K562 (cell line): ENCODE measurements around the gene ZFYVE28. TPM values are rescaled to one million over a fixed set of nuclear protein-coding genes. Genes with fewer than 3 reads are reported as not detected.

ENCODE experiments used
- ATAC-seq: fragments of 200-7000 bp; cut with Tn5 transposase; 3 replicates; pipeline ENCODE4 v1.9.1; 2020; ENCODE audit warnings: moderate library complexity
- BruUV-seq: library from RNA; stranded (reverse); fragments of 400-500 nt; replicated peaks from 2 replicates; lab custom pipeline; 2021; lab: Mats Ljungman, UMichigan
- CTCF ChIA-PET: fragments of 300-600 bp; formaldehyde crosslinking; extraction: SDS; loops from one replicate; lab custom pipeline; 2021; ENCODE audit warnings: low intra/inter-chr PET ratio; lab: Yijun Ruan, JAX
- POLR2A ChIA-PET: fragments of 300-600, 350-650 bp; sonication (Branson Sonifier 250); formaldehyde crosslinking; extraction: SDS; loops from one replicate; lab custom pipeline; 2021; ENCODE audit warnings: antibody characterized with exemption, inconsistent platforms; lab: Yijun Ruan, JAX
- DNase-seq, 4 experiments: peaks; one replicate each; pipeline versions ENCODE4 v3.0.0 to v3.0.0-alpha.2; 2011 to 2018; ENCODE audit warnings: low spot score in 3 of 4, mixed read lengths in 3 of 4; ENCODE audit errors: extremely low read depth in 1 of 4
- FAIRE-seq: peaks from 2 replicates; lab custom pipeline; 2011; peaks lifted over from hg19 to GRCh38; lab: Jason Lieb, UNC
- H2AFZ ChIP-seq: 2 replicates; pipeline ENCODE4 v1.6.0; 2011; ENCODE audit warnings: low read depth, low read length, control low read depth, inconsistent platforms
- H3K27ac ChIP-seq: fragments of 200-600 bp; 3 replicates; pipeline ENCODE4 v1.8.0; 2011; ENCODE audit warnings: low read depth, mild to moderate bottlenecking, control low read depth, inconsistent platforms, low read length, moderate library complexity, mixed read lengths; ENCODE audit errors: extremely low read depth
- H3K27me3 ChIP-seq, 2 experiments: fragments of 300-600 bp in 1 of 2; 2 replicates in 1 of 2; 3 replicates in 1 of 2; pipeline versions ENCODE4 v1.6.0 to v1.8.0; 2011; ENCODE audit warnings: inconsistent platforms in 2 of 2, low read length in 2 of 2, mild to moderate bottlenecking in 1 of 2, mixed read lengths in 1 of 2, moderate library complexity in 1 of 2; ENCODE audit not compliant: control insufficient read depth in 2 of 2, insufficient read depth in 2 of 2
- H3K36me3 ChIP-seq: fragments of 300-600 bp; 3 replicates; pipeline ENCODE4 v1.8.0; 2011; ENCODE audit warnings: mild to moderate bottlenecking, low read length, inconsistent platforms; ENCODE audit not compliant: control insufficient read depth, insufficient read depth
- H3K4me1 ChIP-seq, 2 experiments: fragments of 200-600 bp in 1 of 2; replicated peaks in 1 of 2; 2 replicates in 1 of 2; 3 replicates in 1 of 2; pipeline versions ENCODE4 v1.5.1 to v1.8.0; 2011; ENCODE audit warnings: inconsistent platforms in 2 of 2, low read length in 2 of 2, mild to moderate bottlenecking in 1 of 2, mixed read lengths in 1 of 2, moderate library complexity in 1 of 2; ENCODE audit not compliant: control insufficient read depth in 2 of 2, insufficient read depth in 2 of 2
- H3K4me2 ChIP-seq: 2 replicates; pipeline ENCODE4 v1.6.1; 2011; ENCODE audit warnings: low read length, control low read depth, inconsistent platforms, mixed read lengths; ENCODE audit not compliant: insufficient read depth
- H3K4me3 ChIP-seq: fragments of 200-600 bp; sonication (generic), shearing (Covaris generic); 2 replicates; pipeline ENCODE4 v1.5.1; 2016; ENCODE audit warnings: control low read depth, inconsistent platforms
- H3K79me2 ChIP-seq: fragments of 200-600 bp; 3 replicates; pipeline ENCODE4 v1.8.0; 2011; ENCODE audit warnings: low read length, inconsistent platforms; ENCODE audit not compliant: control insufficient read depth, insufficient read depth
- H3K9ac ChIP-seq, 2 experiments: 2 replicates each; pipeline versions ENCODE4 v1.6.0 to v1.6.1; 2011; ENCODE audit warnings: low read depth in 2 of 2, low read length in 2 of 2, control low read depth in 1 of 2, inconsistent platforms in 1 of 2, mild to moderate bottlenecking in 1 of 2, mixed read lengths in 1 of 2; ENCODE audit not compliant: insufficient read depth in 1 of 2
- H3K9me1 ChIP-seq: one replicate; pipeline ENCODE4 v1.6.0; 2011; ENCODE audit warnings: inconsistent platforms, mild to moderate bottlenecking, low read length, moderate library complexity; ENCODE audit not compliant: control insufficient read depth, insufficient read depth
- H3K9me3 ChIP-seq: replicated peaks from 2 replicates; pipeline ENCODE4 v1.5.1; 2011; ENCODE audit warnings: low read depth, low read length, inconsistent platforms; ENCODE audit not compliant: control insufficient read depth, insufficient read depth
- H4K20me1 ChIP-seq: replicated peaks from 2 replicates; pipeline ENCODE4 v1.6.1; 2011; ENCODE audit warnings: low read length, inconsistent platforms, mixed read lengths; ENCODE audit not compliant: control insufficient read depth, insufficient read depth
- GABPB2 ChIP-seq: fragments of 250-450 bp; sonication (Bioruptor Pico); conservative IDR thresholded peaks from 2 replicates; pipeline ENCODE4 v1.5.1; 2021; ENCODE audit warnings: mild to moderate bottlenecking
- KDM4B ChIP-seq, 2 experiments: fragments of 450-650 bp in 1 of 2; sonication (generic) in 1 of 2; IDR thresholded peaks; 2 replicates each; pipeline ENCODE4 v1.6.1; 2016 to 2017; ENCODE audit warnings: borderline replicate concordance in 2 of 2, antibody characterized with exemption in 1 of 2, low read depth in 1 of 2, mild to moderate bottlenecking in 1 of 2
- MEIS2 ChIP-seq: fragments of 450-650 bp; IDR thresholded peaks from 2 replicates; pipeline ENCODE4 v1.6.1; 2014; ENCODE audit warnings: mild to moderate bottlenecking; ENCODE audit not compliant: partially characterized antibody
- MTA1 ChIP-seq: fragments of 450-650 bp; IDR thresholded peaks from 2 replicates; pipeline ENCODE4 v1.6.1; 2017; ENCODE audit warnings: borderline replicate concordance
- PBX2 ChIP-seq, 2 experiments: IDR thresholded peaks in 1 of 2; conservative IDR thresholded peaks in 1 of 2; 2 replicates each; pipeline ENCODE4 v1.6.1; 2016; ENCODE audit warnings: low read depth in 2 of 2, mild to moderate bottlenecking in 1 of 2, missing compliant biosample characterization in 1 of 2, missing genetic modification characterization in 1 of 2, moderate library complexity in 1 of 2
- PYGO2 ChIP-seq: fragments of 450-650 bp; IDR thresholded peaks from 2 replicates; pipeline ENCODE4 v1.6.1; 2016; ENCODE audit warnings: mild to moderate bottlenecking, missing genetic modification characterization, moderate library complexity, missing compliant biosample characterization
- SNAPC5 ChIP-seq: fragments of 250-450 bp; sonication (Bioruptor Pico); IDR thresholded peaks from 2 replicates; pipeline ENCODE4 v1.8.0; 2021; ENCODE audit warnings: moderate library complexity, mild to moderate bottlenecking, inconsistent platforms
- SPI1 ChIP-seq: IDR thresholded peaks from 2 replicates; pipeline ENCODE4 v1.6.1; 2011; ENCODE audit warnings: low read depth, low read length, control low read depth, borderline replicate concordance
- TSHZ1 ChIP-seq: fragments of 250-450 bp; sonication (Bioruptor Pico); IDR thresholded peaks from 2 replicates; pipeline ENCODE4 v1.4.0; 2020; ENCODE audit warnings: mild to moderate bottlenecking, moderate library complexity
- ZNF384 ChIP-seq: IDR thresholded peaks from 2 replicates; pipeline ENCODE4 v1.6.1; 2012; ENCODE audit warnings: low read depth, low read length, improper control_type of control experiment
- WGBS: fragments of 100-300 bp; shearing (Covaris generic); methylation state at CpG from one replicate; pipeline ENCODE4 v1.1.6; 2016; ENCODE audit warnings: low coverage, mixed read lengths; ENCODE audit not compliant: insufficient coverage; ENCODE audit errors: missing lambda C conversion rate; 5-methylcytosine and 5-hydroxymethylcytosine counted together
- in situ Hi-C: fragments of 300-500 bp; cut with MboI; formaldehyde crosslinking; loops from 4 replicates; pipeline ENCODE4 v1.15.0; 2018; ENCODE audit warnings: inconsistent platforms, mixed read lengths
- intact Hi-C: fragments of 100-400 bp; cut with micrococcal nuclease; formaldehyde crosslinking; loops from 2 replicates; pipeline ENCODE4 v1.14.2; 2022
- polyA plus RNA-seq, 8 experiments: library from polyadenylated mRNA; depleted of rRNA in 4 of 8; stranded (reverse) in 5 of 8; unstranded in 3 of 8; fragments of >200 nt; fragmentation: Nextera tagmentation in 2 of 8; fragmentation: Illumina TruSeq in 1 of 8; extraction: Ambion mirVana in 2 of 8; extraction: Trizol in 1 of 8; gene quantifications; 2 replicates each; pipeline versions ENCODE4 v1.2.1 to v1.2.3, GENCODE V29; 2011 to 2014; ENCODE audit warnings: inconsistent platforms in 1 of 8, missing spikeins in 1 of 8
- total RNA-seq, 7 experiments: library from RNA; depleted of rRNA in 6 of 7; stranded (reverse); fragments of >200 nt in 6 of 7; fragmentation: Illumina TruSeq in 2 of 7; extraction: Trizol in 2 of 7; gene quantifications; 2 replicates each; pipeline versions ENCODE4 v1.2.1 to v1.2.3, GENCODE V29; 2011 to 2021; ENCODE audit warnings: low replicate concordance in 1 of 7
- TF ChIP-seq, protein P1 (sequence below): fragments of 450-650 bp; IDR thresholded peaks from 2 replicates; pipeline ENCODE4 v1.6.1; 2016

The ZFYVE28 gene
- total and polyA plus RNA-seq, 9 of the 15 experiments (the other 6 are each of a cell fraction or from before 2014, with no cell fraction given) = 1.3 to 24.8 (median 8.9) TPM

DNA sequence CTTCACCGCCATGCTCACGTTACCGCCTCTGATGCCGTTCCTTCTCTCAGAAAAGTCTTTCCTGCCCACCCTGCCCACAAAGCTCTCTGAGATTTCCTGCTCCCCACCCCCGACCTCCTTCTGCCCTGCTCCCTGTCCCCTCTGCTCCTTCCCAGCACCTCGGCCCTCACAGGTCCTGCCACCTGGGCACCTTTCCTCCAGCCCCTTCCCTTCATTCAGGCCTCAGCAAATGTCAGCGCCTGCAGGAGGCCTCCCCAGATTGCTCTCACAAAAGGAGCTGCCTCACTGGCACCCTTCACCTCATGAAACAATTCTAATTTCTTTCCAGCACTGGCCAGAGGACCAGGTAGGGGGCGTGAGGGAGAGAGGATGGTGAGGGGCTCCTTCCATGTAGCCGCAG lies 122.9 kb downstream of the ZFYVE28 start (continued):
- TF ChIP-seq KDM4B (IDR thresholded peaks at IDR 0.05; ENCODE audit: borderline replicate concordance in 2 of 2, low read depth in 1 of 2) = no peak
- TF ChIP-seq TSHZ1 (CRISPR knock-in tag) = no peak
- TF ChIP-seq SPI1 = no peak
- TF ChIP-seq PYGO2 (tag) = no peak
- no peak for TF ChIP-seq MTA1

DNA sequence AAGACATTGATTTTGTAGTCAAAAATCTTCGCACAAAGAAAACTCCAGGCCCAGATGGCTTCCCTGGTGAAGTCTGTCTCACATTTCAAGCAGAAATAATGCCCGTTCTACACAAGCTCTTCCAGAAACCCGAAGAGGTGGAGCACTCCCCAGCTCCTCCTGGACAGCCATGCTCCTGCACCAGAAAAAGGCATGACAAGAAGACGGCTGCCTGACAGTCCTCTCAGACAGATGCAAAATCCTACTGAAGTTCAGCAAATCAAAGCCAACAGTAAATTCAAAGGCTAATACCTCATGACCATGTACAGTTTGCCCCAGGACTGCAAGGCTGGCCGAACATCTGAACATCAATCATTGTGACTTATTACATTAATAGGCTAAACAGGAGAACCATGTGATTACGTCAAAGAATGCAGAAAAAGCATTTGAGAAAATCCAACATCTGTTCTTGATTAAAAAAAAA lies 125.8 kb downstream of the ZFYVE28 start:
- in situ Hi-C loops = no loop called here
- no peak overlapping the region for H3K4me3 ChIP-seq
- intact Hi-C loops = no loop called here
- no TSS peak for BruUV-seq
- H3K4me1 ChIP-seq = peaks cover 0 to 54% of the 10 kb centered on the region in 2 experiments; a peak in 3 of 5 replicates
- no peak overlapping the region for H3K4me2 ChIP-seq
- H3K36me3 ChIP-seq = peaks cover 4% of the 10 kb centered on the region; the same call in 1 of the 3 replicates
- ChIA-PET CTCF (no interaction called here), POLR2A (no interaction called here)
- H4K20me1 ChIP-seq = no peaks in the 10 kb centered on the region
- FAIRE-seq (no peak), DNase-seq (no peak), ATAC-seq (no peak)
- no peak overlapping the region for H2AFZ ChIP-seq
- H3K9ac ChIP-seq = no peak overlapping the region
- no peaks in the 10 kb centered on the region for H3K9me3 ChIP-seq
- H3K27me3 ChIP-seq = no peaks in the 10 kb centered on the region
- no peaks in the 10 kb centered on the region for H3K79me2 ChIP-seq
- no peak overlapping the region for H3K27ac ChIP-seq
- TF ChIP-seq, protein P1, sequence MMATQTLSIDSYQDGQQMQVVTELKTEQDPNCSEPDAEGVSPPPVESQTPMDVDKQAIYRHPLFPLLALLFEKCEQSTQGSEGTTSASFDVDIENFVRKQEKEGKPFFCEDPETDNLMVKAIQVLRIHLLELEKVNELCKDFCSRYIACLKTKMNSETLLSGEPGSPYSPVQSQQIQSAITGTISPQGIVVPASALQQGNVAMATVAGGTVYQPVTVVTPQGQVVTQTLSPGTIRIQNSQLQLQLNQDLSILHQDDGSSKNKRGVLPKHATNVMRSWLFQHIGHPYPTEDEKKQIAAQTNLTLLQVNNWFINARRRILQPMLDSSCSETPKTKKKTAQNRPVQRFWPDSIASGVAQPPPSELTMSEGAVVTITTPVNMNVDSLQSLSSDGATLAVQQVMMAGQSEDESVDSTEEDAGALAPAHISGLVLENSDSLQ = peak; percentile 28; the same call in 1 of the 2 replicates
- TF ChIP-seq PBX2 (CRISPR knock-in tag; IDR thresholded peaks at IDR 0.05; ENCODE audit: low read depth) (no peak), PBX2 (tag; conservative IDR thresholded peaks at IDR 0.05; ENCODE audit: low read depth) (0 out of 2 replicates have a peak, but pooled peaks have one; percentile 49), MEIS2 (peak; percentile 37), ZNF384 (no peak), SNAPC5 (CRISPR knock-in tag) (no peak), GABPB2 (CRISPR knock-in tag) (no peak)
- TF ChIP-seq, all 486 proteins: peak for 3
- H3K9me1 ChIP-seq = peaks cover 2% of the 10 kb centered on the region
- WGBS = 33% methylated on average over 6 of the region's 6 CpGs
